Measurements from ENCODE around the gene RIMS4.

Gene RIMS4

DNA sequence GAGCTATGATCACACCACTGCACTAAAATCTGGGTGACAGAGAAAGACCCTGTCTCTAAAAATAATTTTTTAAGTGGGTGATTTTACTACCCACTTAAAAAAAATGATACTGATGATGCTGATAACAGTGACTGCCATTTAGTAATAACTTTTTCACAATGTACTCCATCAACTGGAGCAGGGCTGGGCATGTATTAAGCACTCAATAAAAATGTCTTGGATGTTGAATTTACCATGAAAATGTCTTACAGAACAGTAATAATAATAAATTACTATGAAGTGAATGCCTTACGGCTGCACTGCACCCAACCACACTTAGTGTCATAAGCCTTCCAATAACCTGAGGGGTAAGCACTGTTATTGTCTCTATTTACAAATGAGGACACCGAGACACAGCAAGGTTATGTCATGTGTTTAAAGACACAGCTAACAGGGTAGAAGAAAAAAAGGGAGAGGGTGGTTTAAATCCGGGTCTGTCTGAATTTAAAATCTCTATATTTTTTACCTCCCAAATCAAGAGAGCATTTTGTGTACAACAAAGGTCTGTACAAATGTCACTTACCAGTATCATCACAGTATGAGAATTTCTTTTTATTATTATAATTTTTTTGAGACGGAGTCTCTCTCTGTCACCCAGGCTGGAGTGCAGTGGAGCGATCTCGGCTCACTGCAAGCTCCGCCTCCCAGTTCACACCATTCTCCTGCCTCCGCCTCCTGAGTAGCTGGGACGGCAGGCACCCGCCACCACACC is 21.5 kb downstream of the RIMS4 start:
- TF ChIP-seq, protein P1, sequence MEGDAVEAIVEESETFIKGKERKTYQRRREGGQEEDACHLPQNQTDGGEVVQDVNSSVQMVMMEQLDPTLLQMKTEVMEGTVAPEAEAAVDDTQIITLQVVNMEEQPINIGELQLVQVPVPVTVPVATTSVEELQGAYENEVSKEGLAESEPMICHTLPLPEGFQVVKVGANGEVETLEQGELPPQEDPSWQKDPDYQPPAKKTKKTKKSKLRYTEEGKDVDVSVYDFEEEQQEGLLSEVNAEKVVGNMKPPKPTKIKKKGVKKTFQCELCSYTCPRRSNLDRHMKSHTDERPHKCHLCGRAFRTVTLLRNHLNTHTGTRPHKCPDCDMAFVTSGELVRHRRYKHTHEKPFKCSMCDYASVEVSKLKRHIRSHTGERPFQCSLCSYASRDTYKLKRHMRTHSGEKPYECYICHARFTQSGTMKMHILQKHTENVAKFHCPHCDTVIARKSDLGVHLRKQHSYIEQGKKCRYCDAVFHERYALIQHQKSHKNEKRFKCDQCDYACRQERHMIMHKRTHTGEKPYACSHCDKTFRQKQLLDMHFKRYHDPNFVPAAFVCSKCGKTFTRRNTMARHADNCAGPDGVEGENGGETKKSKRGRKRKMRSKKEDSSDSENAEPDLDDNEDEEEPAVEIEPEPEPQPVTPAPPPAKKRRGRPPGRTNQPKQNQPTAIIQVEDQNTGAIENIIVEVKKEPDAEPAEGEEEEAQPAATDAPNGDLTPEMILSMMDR (IDR thresholded peaks at IDR 0.05; ENCODE audit: borderline replicate concordance, insufficient read depth, low read depth, low read length): no peak
- no peak overlapping the region for H3K4me3 ChIP-seq (ENCODE audit: low read depth, low read length)

DNA sequence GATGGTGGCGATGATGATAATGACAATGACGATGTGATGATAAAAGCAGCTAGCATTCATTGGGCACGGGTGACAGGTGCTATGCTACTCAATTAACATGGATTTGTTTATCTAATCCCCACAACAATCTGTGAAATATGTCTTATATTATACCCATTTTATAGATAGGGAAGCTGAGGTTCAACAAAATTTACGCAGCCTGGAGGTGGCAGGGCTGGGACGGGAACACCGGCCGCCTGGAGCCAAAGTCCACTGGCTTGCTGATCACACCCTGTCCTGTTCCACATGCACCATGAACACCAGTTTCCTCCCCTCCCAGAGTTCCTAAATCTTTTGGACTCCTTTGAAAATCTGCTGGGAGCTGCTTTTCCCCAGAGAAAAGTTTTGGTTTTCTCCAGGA is 23.0 kb downstream of the RIMS4 start:
- TF ChIP-seq, protein P1 (IDR thresholded peaks at IDR 0.05; ENCODE audit: borderline replicate concordance, insufficient read depth, low read depth, low read length): no peak
- no peak overlapping the region for H3K4me3 ChIP-seq (ENCODE audit: low read depth, low read length)

DNA sequence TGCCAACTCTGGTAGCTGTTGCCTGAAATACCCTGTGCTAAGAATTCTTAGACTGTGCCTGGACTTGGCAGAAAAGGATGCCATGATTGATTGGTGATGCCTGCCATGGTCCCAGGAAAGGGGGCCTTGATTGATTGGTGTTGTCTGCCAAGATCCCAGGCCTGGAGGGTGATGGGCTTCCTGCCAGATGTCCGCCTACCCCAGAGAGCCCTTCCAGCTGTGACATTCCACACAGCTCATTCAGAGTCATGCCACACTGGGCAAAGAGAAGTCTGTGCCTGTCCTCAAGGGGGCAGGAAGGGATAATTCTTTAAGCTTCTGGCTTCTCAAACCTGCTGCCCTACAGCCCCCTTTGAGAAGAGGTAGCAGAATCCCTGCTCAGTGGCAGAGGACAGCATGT is 24.6 kb downstream of the RIMS4 start:
- TF ChIP-seq, protein P1 (IDR thresholded peaks at IDR 0.05; ENCODE audit: borderline replicate concordance, insufficient read depth, low read depth, low read length): no peak
- H3K4me3 ChIP-seq (ENCODE audit: low read depth, low read length): no peak overlapping the region

DNA sequence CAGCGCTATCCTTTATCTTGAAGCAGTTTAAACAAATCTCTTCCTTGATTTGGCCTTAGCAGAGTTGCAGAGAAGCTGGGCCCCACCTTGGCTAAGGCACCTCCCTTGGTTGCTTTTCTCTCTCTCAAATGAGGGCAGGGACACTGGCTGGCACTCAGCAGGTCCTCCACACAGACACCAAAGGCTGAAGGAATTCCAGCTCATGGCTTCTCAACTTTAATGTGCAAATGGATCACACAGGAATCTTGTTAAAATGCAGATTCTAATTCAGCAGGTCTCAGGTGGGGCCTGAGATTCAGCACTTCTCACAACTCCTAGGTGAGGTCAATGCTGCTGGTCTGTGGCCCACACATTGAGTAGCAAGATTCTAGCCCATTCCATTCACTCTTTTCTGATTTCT is 25.7 kb downstream of the RIMS4 start:
- TF ChIP-seq, protein P1 (IDR thresholded peaks at IDR 0.05; ENCODE audit: borderline replicate concordance, insufficient read depth, low read depth, low read length): no peak
- no peak overlapping the region for H3K4me3 ChIP-seq (ENCODE audit: low read depth, low read length)

DNA sequence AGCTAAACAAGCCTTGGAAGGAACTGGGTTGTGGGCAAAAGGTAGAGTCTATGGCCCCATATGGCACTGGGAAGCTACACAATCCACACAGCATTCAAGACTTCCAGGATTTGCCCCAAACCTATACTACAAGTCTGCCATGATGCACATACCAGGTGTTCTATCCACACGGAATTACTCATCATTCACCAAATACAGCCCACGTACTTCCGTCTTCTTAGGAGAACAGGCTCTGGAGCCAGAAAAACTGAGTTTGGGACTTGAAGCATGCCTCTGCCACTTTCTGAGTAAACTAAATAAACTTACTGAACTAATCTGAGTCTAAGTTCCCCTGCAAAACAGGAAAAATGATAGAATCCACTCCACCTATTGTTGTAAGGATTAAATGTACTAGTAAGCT is 28.6 kb downstream of the RIMS4 start:
- no peak overlapping the region for H3K4me3 ChIP-seq (ENCODE audit: low read depth, low read length)
- TF ChIP-seq, protein P1 (IDR thresholded peaks at IDR 0.05; ENCODE audit: borderline replicate concordance, insufficient read depth, low read depth, low read length): no peak

DNA sequence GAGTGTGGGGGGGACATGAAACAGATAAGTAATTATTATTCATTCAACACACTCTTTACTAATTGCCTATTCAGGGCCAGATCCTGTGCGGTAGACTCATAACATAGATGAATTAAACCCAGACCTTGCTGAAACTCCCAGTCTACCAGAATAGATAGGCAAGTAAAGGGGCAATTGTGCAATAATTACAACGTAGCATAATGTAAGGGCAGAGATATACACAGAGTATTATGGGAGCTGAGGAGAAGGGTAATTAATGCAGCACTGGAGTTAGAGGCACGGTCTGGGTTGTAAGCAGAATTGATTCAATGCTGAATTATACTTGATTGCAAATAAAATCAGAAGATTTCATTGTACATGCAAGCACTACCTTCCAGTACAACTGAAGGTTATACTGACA is 29.2 kb downstream of the RIMS4 start:
- TF ChIP-seq, protein P1 (IDR thresholded peaks at IDR 0.05; ENCODE audit: borderline replicate concordance, insufficient read depth, low read depth, low read length): no peak

DNA sequence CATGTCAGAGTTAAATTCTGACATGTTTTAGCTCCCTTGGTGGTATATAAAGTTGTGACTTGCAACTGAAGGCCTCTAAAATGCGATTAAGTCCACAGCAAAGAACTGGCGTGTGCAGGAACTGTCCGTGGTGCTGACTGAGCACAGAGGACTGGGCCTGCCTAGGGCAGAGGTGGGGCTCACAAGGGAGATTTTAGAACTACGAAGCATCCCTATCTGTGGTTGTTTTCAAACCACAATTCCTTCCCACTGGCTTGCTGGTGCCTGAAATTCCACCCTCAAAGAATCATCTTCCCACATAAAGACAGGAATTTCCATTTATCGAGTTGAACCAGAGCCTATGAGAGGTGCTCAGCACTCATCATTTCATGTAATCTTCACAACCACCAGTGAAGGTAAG is 30.1 kb downstream of the RIMS4 start:
- TF ChIP-seq, protein P1 (IDR thresholded peaks at IDR 0.05; ENCODE audit: borderline replicate concordance, insufficient read depth, low read depth, low read length): no peak
- no peak overlapping the region for H3K4me3 ChIP-seq (ENCODE audit: low read depth, low read length)

More for the DNA sequence above, 29.2 kb downstream of the RIMS4 start:
- H3K4me3 ChIP-seq (ENCODE audit: low read depth, low read length): no peak overlapping the region
